Neural cell (in vitro differentiated cells): Measurements from ENCODE around the gene GALT. TPM values are rescaled to one million over a fixed set of nuclear protein-coding genes. Genes with fewer than 3 reads are reported as not detected.

Experiments
- H2AFZ ChIP-seq: fragments of 200-600, 300-800 bp; sonication (generic), shearing (Covaris generic); 2 replicates; pipeline ENCODE4 v1.6.0; 2014; ENCODE audit warnings: low read depth, mild to moderate bottlenecking, antibody characterized with exemption, low read length, moderate library complexity
- H3F3A ChIP-seq: fragments of 200-600 bp; shearing (Covaris generic); 2 replicates; pipeline ENCODE4 v1.6.1; 2016; ENCODE audit warnings: mild to moderate bottlenecking, moderate library complexity, mixed read lengths, antibody characterized with exemption, low read length; ENCODE audit not compliant: insufficient read depth, poor library complexity, severe bottlenecking
- H3K27ac ChIP-seq: fragments of 200-600, 300-800 bp; sonication (generic), shearing (Covaris generic); 2 replicates; pipeline ENCODE4 v1.5.1; 2014; ENCODE audit warnings: mild to moderate bottlenecking, low read length, moderate library complexity
- H3K27me3 ChIP-seq: fragments of 300-800, 200-600 bp; sonication (generic), shearing (Covaris generic); 2 replicates; pipeline ENCODE4 v1.6.0; 2014; ENCODE audit warnings: mild to moderate bottlenecking, low read depth, low read length, moderate library complexity; ENCODE audit not compliant: insufficient read depth
- H3K36me3 ChIP-seq: fragments of 300-800, 200-600 bp; sonication (generic), shearing (Covaris generic); 2 replicates; pipeline ENCODE4 v1.5.1; 2014; ENCODE audit warnings: mild to moderate bottlenecking, antibody characterized with exemption, low read length, moderate library complexity; ENCODE audit not compliant: insufficient read depth
- H3K4me2 ChIP-seq: fragments of 300-800, 200-600 bp; sonication (generic), shearing (Covaris generic); 2 replicates; pipeline ENCODE4 v1.6.0; 2014; ENCODE audit warnings: mild to moderate bottlenecking, low read length
- H3K4me3 ChIP-seq: fragments of 300-800, 200-600 bp; sonication (generic), shearing (Covaris generic); 2 replicates; pipeline ENCODE4 v1.5.1; 2014; ENCODE audit warnings: mild to moderate bottlenecking, low read length, moderate library complexity
- H3K79me2 ChIP-seq: fragments of 200-600 bp; shearing (Covaris generic); replicated peaks from 2 replicates; pipeline ENCODE4 v1.6.0; 2014; ENCODE audit warnings: mild to moderate bottlenecking, low read length, moderate library complexity; ENCODE audit not compliant: insufficient read depth
- H3K9ac ChIP-seq: fragments of 300-800, 200-600 bp; sonication (generic), shearing (Covaris generic); 2 replicates; pipeline ENCODE4 v1.6.1; 2016; ENCODE audit warnings: mild to moderate bottlenecking, low read length, mixed read lengths
- H3K9me2 ChIP-seq: fragments of 200-600 bp; shearing (Covaris generic); 2 replicates; pipeline ENCODE4 v1.6.1; 2016; ENCODE audit warnings: mild to moderate bottlenecking, low read length, mixed read lengths; ENCODE audit not compliant: insufficient read depth
- H3K9me3 ChIP-seq: fragments of 200-600, 300-800 bp; sonication (generic), shearing (Covaris generic); 2 replicates; pipeline ENCODE4 v1.6.1; 2016; ENCODE audit warnings: mild to moderate bottlenecking, mixed run types, low read length, moderate library complexity, mixed read lengths
- H4K20me1 ChIP-seq: fragments of 200-600 bp; shearing (Covaris generic); 2 replicates; pipeline ENCODE4 v1.6.1; 2016; ENCODE audit warnings: mild to moderate bottlenecking, mixed run types; ENCODE audit not compliant: insufficient read depth
- EP300 ChIP-seq: fragments of 450-650 bp; conservative IDR thresholded peaks from 2 replicates; pipeline ENCODE4 v1.6.1; 2014; ENCODE audit warnings: antibody characterized with exemption, mild to moderate bottlenecking, moderate library complexity; ENCODE audit not compliant: poor library complexity, severe bottlenecking
- EZH2 ChIP-seq: fragments of 200-600, 300-800 bp; shearing (Covaris generic), sonication (generic); IDR thresholded peaks from 2 replicates; pipeline ENCODE4 v1.6.1; 2014; ENCODE audit warnings: antibody characterized with exemption, low read length, borderline replicate concordance, mild to moderate bottlenecking; ENCODE audit not compliant: insufficient read depth, poor library complexity, severe bottlenecking
- MXI1 ChIP-seq: fragments of 450-650 bp; conservative IDR thresholded peaks from 2 replicates; pipeline ENCODE4 v1.6.1; 2014; ENCODE audit warnings: antibody characterized with exemption, mild to moderate bottlenecking; ENCODE audit not compliant: poor library complexity, severe bottlenecking
- POLR2AphosphoS5 ChIP-seq: IDR thresholded peaks from 2 replicates; pipeline ENCODE4 v1.6.1; 2012
- RAD21 ChIP-seq: fragments of 450-650 bp; conservative IDR thresholded peaks from 2 replicates; pipeline ENCODE4 v1.6.1; 2014; ENCODE audit warnings: antibody characterized with exemption, mild to moderate bottlenecking, moderate library complexity
- SMC3 ChIP-seq: fragments of 450-650 bp; conservative IDR thresholded peaks from 2 replicates; pipeline ENCODE4 v1.6.1; 2014; ENCODE audit warnings: antibody characterized with exemption, mild to moderate bottlenecking, moderate library complexity; ENCODE audit not compliant: poor library complexity
- TAF1 ChIP-seq: IDR thresholded peaks from 2 replicates; pipeline ENCODE4 v1.6.1; 2012; ENCODE audit warnings: low read depth
- polyA plus RNA-seq: library from polyadenylated mRNA; depleted of rRNA; stranded (reverse); fragments of >200 nt; gene quantifications from 2 replicates; pipeline ENCODE4 v1.2.3, GENCODE V29; 2014
- TF ChIP-seq, protein P1 (sequence below): IDR thresholded peaks from 2 replicates; pipeline ENCODE4 v1.6.1; 2012; ENCODE audit warnings: borderline replicate concordance
- TF ChIP-seq, protein P2 (sequence below): fragments of 450-650 bp; IDR thresholded peaks from 2 replicates; pipeline ENCODE4 v1.5.1; 2014; ENCODE audit warnings: antibody characterized with exemption, mild to moderate bottlenecking, moderate library complexity; ENCODE audit not compliant: poor library complexity, severe bottlenecking

The GALT gene
- polyA plus RNA-seq, 1 donor from 2014 or later, result 116 TPM

DNA sequence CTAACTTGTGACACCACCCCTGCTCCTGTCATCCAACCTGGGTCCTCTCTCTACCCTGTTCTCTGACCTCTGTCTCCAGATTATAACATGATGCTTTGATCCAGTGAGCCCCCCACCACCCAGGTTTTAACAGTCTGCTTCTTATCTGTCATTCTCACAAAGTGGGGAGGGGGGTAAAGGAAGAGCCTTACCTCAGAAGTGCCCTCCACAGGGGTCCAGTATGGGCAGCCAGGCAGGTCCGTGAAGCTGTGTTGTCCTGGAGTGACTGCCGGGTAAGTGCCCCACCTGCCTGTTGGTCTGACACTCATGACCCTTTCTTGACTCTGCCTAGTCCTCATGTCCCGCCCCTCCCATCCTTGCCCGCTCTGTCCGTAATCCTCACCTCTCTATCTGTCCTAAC, 8.9 kb downstream of the GALT start:
- Histone ChIP-seq H3K27me3 (no peaks in the 10 kb centered on the region), H3K27ac (no peak overlapping the region), H3K9ac (no peak overlapping the region), H3K79me2 (no peaks in the 10 kb centered on the region), H3K9me2 (no peaks in the 10 kb centered on the region), H3F3A (no peaks in the 10 kb centered on the region), H3K4me2 (no peak overlapping the region), H3K9me3 (no peaks in the 10 kb centered on the region), H4K20me1 (no peaks in the 10 kb centered on the region), H3K36me3 (no peaks in the 10 kb centered on the region), H2AFZ (no peak overlapping the region), H3K4me3 (no peak overlapping the region)
- TF ChIP-seq MXI1, result no peak
- TF ChIP-seq TAF1, result no peak
- no peak for TF ChIP-seq SMC3
- TF ChIP-seq, protein P1, sequence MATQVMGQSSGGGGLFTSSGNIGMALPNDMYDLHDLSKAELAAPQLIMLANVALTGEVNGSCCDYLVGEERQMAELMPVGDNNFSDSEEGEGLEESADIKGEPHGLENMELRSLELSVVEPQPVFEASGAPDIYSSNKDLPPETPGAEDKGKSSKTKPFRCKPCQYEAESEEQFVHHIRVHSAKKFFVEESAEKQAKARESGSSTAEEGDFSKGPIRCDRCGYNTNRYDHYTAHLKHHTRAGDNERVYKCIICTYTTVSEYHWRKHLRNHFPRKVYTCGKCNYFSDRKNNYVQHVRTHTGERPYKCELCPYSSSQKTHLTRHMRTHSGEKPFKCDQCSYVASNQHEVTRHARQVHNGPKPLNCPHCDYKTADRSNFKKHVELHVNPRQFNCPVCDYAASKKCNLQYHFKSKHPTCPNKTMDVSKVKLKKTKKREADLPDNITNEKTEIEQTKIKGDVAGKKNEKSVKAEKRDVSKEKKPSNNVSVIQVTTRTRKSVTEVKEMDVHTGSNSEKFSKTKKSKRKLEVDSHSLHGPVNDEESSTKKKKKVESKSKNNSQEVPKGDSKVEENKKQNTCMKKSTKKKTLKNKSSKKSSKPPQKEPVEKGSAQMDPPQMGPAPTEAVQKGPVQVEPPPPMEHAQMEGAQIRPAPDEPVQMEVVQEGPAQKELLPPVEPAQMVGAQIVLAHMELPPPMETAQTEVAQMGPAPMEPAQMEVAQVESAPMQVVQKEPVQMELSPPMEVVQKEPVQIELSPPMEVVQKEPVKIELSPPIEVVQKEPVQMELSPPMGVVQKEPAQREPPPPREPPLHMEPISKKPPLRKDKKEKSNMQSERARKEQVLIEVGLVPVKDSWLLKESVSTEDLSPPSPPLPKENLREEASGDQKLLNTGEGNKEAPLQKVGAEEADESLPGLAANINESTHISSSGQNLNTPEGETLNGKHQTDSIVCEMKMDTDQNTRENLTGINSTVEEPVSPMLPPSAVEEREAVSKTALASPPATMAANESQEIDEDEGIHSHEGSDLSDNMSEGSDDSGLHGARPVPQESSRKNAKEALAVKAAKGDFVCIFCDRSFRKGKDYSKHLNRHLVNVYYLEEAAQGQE, result no peak
- no peak for TF ChIP-seq EP300
- TF ChIP-seq EZH2, result no peak
- TF ChIP-seq, protein P2, sequence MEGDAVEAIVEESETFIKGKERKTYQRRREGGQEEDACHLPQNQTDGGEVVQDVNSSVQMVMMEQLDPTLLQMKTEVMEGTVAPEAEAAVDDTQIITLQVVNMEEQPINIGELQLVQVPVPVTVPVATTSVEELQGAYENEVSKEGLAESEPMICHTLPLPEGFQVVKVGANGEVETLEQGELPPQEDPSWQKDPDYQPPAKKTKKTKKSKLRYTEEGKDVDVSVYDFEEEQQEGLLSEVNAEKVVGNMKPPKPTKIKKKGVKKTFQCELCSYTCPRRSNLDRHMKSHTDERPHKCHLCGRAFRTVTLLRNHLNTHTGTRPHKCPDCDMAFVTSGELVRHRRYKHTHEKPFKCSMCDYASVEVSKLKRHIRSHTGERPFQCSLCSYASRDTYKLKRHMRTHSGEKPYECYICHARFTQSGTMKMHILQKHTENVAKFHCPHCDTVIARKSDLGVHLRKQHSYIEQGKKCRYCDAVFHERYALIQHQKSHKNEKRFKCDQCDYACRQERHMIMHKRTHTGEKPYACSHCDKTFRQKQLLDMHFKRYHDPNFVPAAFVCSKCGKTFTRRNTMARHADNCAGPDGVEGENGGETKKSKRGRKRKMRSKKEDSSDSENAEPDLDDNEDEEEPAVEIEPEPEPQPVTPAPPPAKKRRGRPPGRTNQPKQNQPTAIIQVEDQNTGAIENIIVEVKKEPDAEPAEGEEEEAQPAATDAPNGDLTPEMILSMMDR, result no peak
- no peak for TF ChIP-seq POLR2AphosphoS5
- no peak for TF ChIP-seq RAD21

DNA sequence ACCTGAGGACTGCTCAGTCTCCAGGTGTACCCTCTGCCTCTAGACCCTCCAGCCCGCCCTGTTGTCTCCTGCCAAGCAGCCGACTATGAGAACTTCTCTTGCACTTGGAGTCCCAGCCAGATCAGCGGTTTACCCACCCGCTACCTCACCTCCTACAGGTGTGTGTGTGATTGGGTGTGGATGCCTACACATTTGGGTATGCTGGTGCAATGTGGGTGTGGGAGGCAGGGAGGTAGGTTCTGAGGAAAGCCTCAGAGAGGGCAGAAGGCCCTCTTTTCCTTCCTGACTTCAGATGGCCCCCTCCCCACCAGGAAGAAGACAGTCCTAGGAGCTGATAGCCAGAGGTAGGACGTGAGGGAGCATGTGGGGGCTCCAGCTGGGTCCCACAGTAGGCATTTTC, 10.5 kb downstream of the GALT start:
- Histone ChIP-seq H3K79me2 (no peaks in the 10 kb centered on the region), H3K9me2 (no peaks in the 10 kb centered on the region), H3K9ac (no peak overlapping the region), H3K36me3 (no peaks in the 10 kb centered on the region), H4K20me1 (no peaks in the 10 kb centered on the region), H3K27me3 (no peaks in the 10 kb centered on the region), H3F3A (no peaks in the 10 kb centered on the region), H3K4me3 (no peak overlapping the region), H3K27ac (no peak overlapping the region), H2AFZ (no peak overlapping the region), H3K4me2 (no peak overlapping the region), H3K9me3 (no peaks in the 10 kb centered on the region)
- TF ChIP-seq EP300 (no peak), EZH2 (no peak), RAD21 (no peak), SMC3 (no peak), MXI1 (no peak), TAF1 (no peak), POLR2AphosphoS5 (no peak)
- TF ChIP-seq, protein P1, result no peak
- TF ChIP-seq, protein P2, result no peak
